Neural cell (in vitro differentiated cells): ENCODE data around the gene KRT9. TPM values are rescaled to one million over a fixed set of nuclear protein-coding genes. Genes with fewer than 3 reads are reported as not detected.
"Not testable (repeated sequence)": the region's sequence is repeated elsewhere in the genome, so short reads cannot be mapped to it uniquely, and the experiment has no call there.

Experiments
- H2AFZ ChIP-seq: fragments of 200-600, 300-800 bp; sonication (generic), shearing (Covaris generic); 2 replicates; pipeline ENCODE4 v1.6.0; 2014; ENCODE audit warnings: low read depth, mild to moderate bottlenecking, antibody characterized with exemption, low read length, moderate library complexity
- H3F3A ChIP-seq: fragments of 200-600 bp; shearing (Covaris generic); 2 replicates; pipeline ENCODE4 v1.6.1; 2016; ENCODE audit warnings: mild to moderate bottlenecking, moderate library complexity, mixed read lengths, antibody characterized with exemption, low read length; ENCODE audit not compliant: insufficient read depth, poor library complexity, severe bottlenecking
- H3K27ac ChIP-seq: fragments of 200-600, 300-800 bp; sonication (generic), shearing (Covaris generic); 2 replicates; pipeline ENCODE4 v1.5.1; 2014; ENCODE audit warnings: mild to moderate bottlenecking, low read length, moderate library complexity
- H3K27me3 ChIP-seq: fragments of 300-800, 200-600 bp; sonication (generic), shearing (Covaris generic); 2 replicates; pipeline ENCODE4 v1.6.0; 2014; ENCODE audit warnings: mild to moderate bottlenecking, low read depth, low read length, moderate library complexity; ENCODE audit not compliant: insufficient read depth
- H3K36me3 ChIP-seq: fragments of 300-800, 200-600 bp; sonication (generic), shearing (Covaris generic); 2 replicates; pipeline ENCODE4 v1.5.1; 2014; ENCODE audit warnings: mild to moderate bottlenecking, antibody characterized with exemption, low read length, moderate library complexity; ENCODE audit not compliant: insufficient read depth
- H3K4me2 ChIP-seq: fragments of 300-800, 200-600 bp; sonication (generic), shearing (Covaris generic); 2 replicates; pipeline ENCODE4 v1.6.0; 2014; ENCODE audit warnings: mild to moderate bottlenecking, low read length
- H3K4me3 ChIP-seq: fragments of 300-800, 200-600 bp; sonication (generic), shearing (Covaris generic); 2 replicates; pipeline ENCODE4 v1.5.1; 2014; ENCODE audit warnings: mild to moderate bottlenecking, low read length, moderate library complexity
- H3K79me2 ChIP-seq: fragments of 200-600 bp; shearing (Covaris generic); replicated peaks from 2 replicates; pipeline ENCODE4 v1.6.0; 2014; ENCODE audit warnings: mild to moderate bottlenecking, low read length, moderate library complexity; ENCODE audit not compliant: insufficient read depth
- H3K9ac ChIP-seq: fragments of 300-800, 200-600 bp; sonication (generic), shearing (Covaris generic); 2 replicates; pipeline ENCODE4 v1.6.1; 2016; ENCODE audit warnings: mild to moderate bottlenecking, low read length, mixed read lengths
- H3K9me2 ChIP-seq: fragments of 200-600 bp; shearing (Covaris generic); 2 replicates; pipeline ENCODE4 v1.6.1; 2016; ENCODE audit warnings: mild to moderate bottlenecking, low read length, mixed read lengths; ENCODE audit not compliant: insufficient read depth
- H3K9me3 ChIP-seq: fragments of 200-600, 300-800 bp; sonication (generic), shearing (Covaris generic); 2 replicates; pipeline ENCODE4 v1.6.1; 2016; ENCODE audit warnings: mild to moderate bottlenecking, mixed run types, low read length, moderate library complexity, mixed read lengths
- H4K20me1 ChIP-seq: fragments of 200-600 bp; shearing (Covaris generic); 2 replicates; pipeline ENCODE4 v1.6.1; 2016; ENCODE audit warnings: mild to moderate bottlenecking, mixed run types; ENCODE audit not compliant: insufficient read depth
- EP300 ChIP-seq: fragments of 450-650 bp; conservative IDR thresholded peaks from 2 replicates; pipeline ENCODE4 v1.6.1; 2014; ENCODE audit warnings: antibody characterized with exemption, mild to moderate bottlenecking, moderate library complexity; ENCODE audit not compliant: poor library complexity, severe bottlenecking
- EZH2 ChIP-seq: fragments of 200-600, 300-800 bp; shearing (Covaris generic), sonication (generic); IDR thresholded peaks from 2 replicates; pipeline ENCODE4 v1.6.1; 2014; ENCODE audit warnings: antibody characterized with exemption, low read length, borderline replicate concordance, mild to moderate bottlenecking; ENCODE audit not compliant: insufficient read depth, poor library complexity, severe bottlenecking
- MXI1 ChIP-seq: fragments of 450-650 bp; conservative IDR thresholded peaks from 2 replicates; pipeline ENCODE4 v1.6.1; 2014; ENCODE audit warnings: antibody characterized with exemption, mild to moderate bottlenecking; ENCODE audit not compliant: poor library complexity, severe bottlenecking
- POLR2AphosphoS5 ChIP-seq: IDR thresholded peaks from 2 replicates; pipeline ENCODE4 v1.6.1; 2012
- RAD21 ChIP-seq: fragments of 450-650 bp; conservative IDR thresholded peaks from 2 replicates; pipeline ENCODE4 v1.6.1; 2014; ENCODE audit warnings: antibody characterized with exemption, mild to moderate bottlenecking, moderate library complexity
- SMC3 ChIP-seq: fragments of 450-650 bp; conservative IDR thresholded peaks from 2 replicates; pipeline ENCODE4 v1.6.1; 2014; ENCODE audit warnings: antibody characterized with exemption, mild to moderate bottlenecking, moderate library complexity; ENCODE audit not compliant: poor library complexity
- TAF1 ChIP-seq: IDR thresholded peaks from 2 replicates; pipeline ENCODE4 v1.6.1; 2012; ENCODE audit warnings: low read depth
- polyA plus RNA-seq: library from polyadenylated mRNA; depleted of rRNA; stranded (reverse); fragments of >200 nt; gene quantifications from 2 replicates; pipeline ENCODE4 v1.2.3, GENCODE V29; 2014
- TF ChIP-seq, protein P1 (sequence below): IDR thresholded peaks from 2 replicates; pipeline ENCODE4 v1.6.1; 2012; ENCODE audit warnings: borderline replicate concordance
- TF ChIP-seq, protein P2 (sequence below): fragments of 450-650 bp; IDR thresholded peaks from 2 replicates; pipeline ENCODE4 v1.5.1; 2014; ENCODE audit warnings: antibody characterized with exemption, mild to moderate bottlenecking, moderate library complexity; ENCODE audit not compliant: poor library complexity, severe bottlenecking

KRT9 gene
- polyA plus RNA-seq, 1 donor from 2014 or later: not detected

DNA sequence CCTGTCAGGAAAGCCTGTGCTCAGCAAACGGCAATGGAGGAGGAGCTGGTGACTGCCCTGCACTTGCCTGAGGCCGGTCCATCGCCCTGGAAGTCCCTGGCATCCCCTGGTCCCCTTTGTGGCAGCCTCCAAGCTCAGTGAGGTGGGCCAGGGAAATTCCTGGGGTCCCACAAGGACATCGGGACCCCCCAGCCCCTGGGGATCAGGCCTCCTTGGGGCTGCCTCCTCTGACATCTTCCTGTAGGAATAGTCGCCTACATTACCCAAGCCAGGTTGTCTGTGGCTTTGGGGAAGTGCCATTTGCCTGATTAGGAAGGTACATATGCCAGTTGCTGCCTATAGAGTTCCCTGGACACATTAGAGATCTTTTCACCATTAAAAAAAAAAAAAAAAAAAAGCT is 7.1 kb upstream of the KRT9 start:
- no peaks in the 10 kb centered on the region for H3K79me2 ChIP-seq
- H2AFZ ChIP-seq: no peak overlapping the region

DNA sequence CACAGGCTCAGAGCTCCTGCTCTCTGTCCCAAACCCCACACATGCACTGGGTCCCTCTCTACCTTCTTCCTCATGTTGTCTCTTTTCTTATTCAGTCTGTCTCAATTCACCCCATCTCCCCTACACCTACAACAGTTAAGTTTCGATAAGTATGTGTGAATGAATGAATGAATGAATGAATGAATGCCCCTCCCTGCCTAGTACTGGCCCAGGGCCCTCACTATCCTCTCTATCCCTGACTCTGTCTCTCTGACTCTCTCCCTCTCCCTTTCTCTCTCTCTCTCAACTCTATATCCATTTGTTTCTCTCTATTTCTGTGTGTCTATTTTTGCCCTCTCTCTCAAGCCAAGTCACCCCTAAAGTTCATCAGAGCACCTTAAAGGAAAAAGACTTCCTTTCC is 6.7 kb upstream of the KRT9 start:
- Histone ChIP-seq H3K9ac (no peak overlapping the region), H3K4me2 (no peak overlapping the region), H3F3A (no peaks in the 10 kb centered on the region), H2AFZ (no peak overlapping the region), H4K20me1 (no peaks in the 10 kb centered on the region), H3K27ac (no peak overlapping the region), H3K4me3 (no peak overlapping the region), H3K9me3 (no peaks in the 10 kb centered on the region), H3K36me3 (no peaks in the 10 kb centered on the region), H3K9me2 (no peaks in the 10 kb centered on the region), H3K79me2 (no peaks in the 10 kb centered on the region), H3K27me3 (no peaks in the 10 kb centered on the region)
- TF ChIP-seq TAF1: no peak
- no peak for TF ChIP-seq EP300

More for the DNA sequence above, 7.1 kb upstream of the KRT9 start:
- H3K27ac ChIP-seq: no peak overlapping the region
- no peaks in the 10 kb centered on the region for H3K36me3 ChIP-seq
- no peak overlapping the region for H3K4me3 ChIP-seq
- no peak overlapping the region for H3K9ac ChIP-seq
- H3K4me2 ChIP-seq: no peak overlapping the region
- H3F3A ChIP-seq: no peaks in the 10 kb centered on the region
- H4K20me1 ChIP-seq: no peaks in the 10 kb centered on the region
- TF ChIP-seq POLR2AphosphoS5 (no peak), TAF1 (no peak), EZH2 (no peak), MXI1 (no peak), RAD21 (no peak), EP300 (no peak), SMC3 (no peak)
- TF ChIP-seq, protein P1, sequence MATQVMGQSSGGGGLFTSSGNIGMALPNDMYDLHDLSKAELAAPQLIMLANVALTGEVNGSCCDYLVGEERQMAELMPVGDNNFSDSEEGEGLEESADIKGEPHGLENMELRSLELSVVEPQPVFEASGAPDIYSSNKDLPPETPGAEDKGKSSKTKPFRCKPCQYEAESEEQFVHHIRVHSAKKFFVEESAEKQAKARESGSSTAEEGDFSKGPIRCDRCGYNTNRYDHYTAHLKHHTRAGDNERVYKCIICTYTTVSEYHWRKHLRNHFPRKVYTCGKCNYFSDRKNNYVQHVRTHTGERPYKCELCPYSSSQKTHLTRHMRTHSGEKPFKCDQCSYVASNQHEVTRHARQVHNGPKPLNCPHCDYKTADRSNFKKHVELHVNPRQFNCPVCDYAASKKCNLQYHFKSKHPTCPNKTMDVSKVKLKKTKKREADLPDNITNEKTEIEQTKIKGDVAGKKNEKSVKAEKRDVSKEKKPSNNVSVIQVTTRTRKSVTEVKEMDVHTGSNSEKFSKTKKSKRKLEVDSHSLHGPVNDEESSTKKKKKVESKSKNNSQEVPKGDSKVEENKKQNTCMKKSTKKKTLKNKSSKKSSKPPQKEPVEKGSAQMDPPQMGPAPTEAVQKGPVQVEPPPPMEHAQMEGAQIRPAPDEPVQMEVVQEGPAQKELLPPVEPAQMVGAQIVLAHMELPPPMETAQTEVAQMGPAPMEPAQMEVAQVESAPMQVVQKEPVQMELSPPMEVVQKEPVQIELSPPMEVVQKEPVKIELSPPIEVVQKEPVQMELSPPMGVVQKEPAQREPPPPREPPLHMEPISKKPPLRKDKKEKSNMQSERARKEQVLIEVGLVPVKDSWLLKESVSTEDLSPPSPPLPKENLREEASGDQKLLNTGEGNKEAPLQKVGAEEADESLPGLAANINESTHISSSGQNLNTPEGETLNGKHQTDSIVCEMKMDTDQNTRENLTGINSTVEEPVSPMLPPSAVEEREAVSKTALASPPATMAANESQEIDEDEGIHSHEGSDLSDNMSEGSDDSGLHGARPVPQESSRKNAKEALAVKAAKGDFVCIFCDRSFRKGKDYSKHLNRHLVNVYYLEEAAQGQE: no peak
- TF ChIP-seq, protein P2, sequence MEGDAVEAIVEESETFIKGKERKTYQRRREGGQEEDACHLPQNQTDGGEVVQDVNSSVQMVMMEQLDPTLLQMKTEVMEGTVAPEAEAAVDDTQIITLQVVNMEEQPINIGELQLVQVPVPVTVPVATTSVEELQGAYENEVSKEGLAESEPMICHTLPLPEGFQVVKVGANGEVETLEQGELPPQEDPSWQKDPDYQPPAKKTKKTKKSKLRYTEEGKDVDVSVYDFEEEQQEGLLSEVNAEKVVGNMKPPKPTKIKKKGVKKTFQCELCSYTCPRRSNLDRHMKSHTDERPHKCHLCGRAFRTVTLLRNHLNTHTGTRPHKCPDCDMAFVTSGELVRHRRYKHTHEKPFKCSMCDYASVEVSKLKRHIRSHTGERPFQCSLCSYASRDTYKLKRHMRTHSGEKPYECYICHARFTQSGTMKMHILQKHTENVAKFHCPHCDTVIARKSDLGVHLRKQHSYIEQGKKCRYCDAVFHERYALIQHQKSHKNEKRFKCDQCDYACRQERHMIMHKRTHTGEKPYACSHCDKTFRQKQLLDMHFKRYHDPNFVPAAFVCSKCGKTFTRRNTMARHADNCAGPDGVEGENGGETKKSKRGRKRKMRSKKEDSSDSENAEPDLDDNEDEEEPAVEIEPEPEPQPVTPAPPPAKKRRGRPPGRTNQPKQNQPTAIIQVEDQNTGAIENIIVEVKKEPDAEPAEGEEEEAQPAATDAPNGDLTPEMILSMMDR: no peak
- no peaks in the 10 kb centered on the region for H3K9me2 ChIP-seq
- no peaks in the 10 kb centered on the region for H3K9me3 ChIP-seq
- H3K27me3 ChIP-seq: no peaks in the 10 kb centered on the region

DNA sequence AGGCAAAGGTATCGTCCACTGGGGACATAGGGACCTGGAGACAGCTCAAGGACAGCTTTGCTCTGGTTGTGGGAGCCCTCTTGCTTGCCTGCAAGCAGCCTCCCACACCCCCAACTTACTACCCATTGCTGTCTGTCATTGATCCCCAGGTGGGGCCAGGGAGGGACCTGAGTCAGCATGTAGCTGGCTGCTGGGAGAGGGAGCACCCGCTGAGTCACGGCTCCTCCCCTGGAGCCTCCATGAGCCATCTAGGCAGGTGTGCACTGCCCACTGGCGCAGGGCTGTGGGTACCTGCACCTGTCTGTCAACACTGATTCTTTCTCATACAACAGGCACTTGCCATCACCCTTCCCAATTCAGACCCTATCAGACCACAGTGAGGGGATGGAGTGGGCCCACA is 4.9 kb upstream of the KRT9 start:
- H3K4me3 ChIP-seq, H3K9ac ChIP-seq, H4K20me1 ChIP-seq, H3K79me2 ChIP-seq, H2AFZ ChIP-seq, H3K4me2 ChIP-seq, H3K27ac ChIP-seq, H3K36me3 ChIP-seq, H3K9me3 ChIP-seq, H3K27me3 ChIP-seq, H3F3A ChIP-seq, H3K9me2 ChIP-seq: not testable (repeated sequence)
